ENCODE measurements around the gene PTPN7.
A peak's percentile ranks its signal among the peaks of the same experiment; 100 is the strongest.

Gene PTPN7

DNA sequence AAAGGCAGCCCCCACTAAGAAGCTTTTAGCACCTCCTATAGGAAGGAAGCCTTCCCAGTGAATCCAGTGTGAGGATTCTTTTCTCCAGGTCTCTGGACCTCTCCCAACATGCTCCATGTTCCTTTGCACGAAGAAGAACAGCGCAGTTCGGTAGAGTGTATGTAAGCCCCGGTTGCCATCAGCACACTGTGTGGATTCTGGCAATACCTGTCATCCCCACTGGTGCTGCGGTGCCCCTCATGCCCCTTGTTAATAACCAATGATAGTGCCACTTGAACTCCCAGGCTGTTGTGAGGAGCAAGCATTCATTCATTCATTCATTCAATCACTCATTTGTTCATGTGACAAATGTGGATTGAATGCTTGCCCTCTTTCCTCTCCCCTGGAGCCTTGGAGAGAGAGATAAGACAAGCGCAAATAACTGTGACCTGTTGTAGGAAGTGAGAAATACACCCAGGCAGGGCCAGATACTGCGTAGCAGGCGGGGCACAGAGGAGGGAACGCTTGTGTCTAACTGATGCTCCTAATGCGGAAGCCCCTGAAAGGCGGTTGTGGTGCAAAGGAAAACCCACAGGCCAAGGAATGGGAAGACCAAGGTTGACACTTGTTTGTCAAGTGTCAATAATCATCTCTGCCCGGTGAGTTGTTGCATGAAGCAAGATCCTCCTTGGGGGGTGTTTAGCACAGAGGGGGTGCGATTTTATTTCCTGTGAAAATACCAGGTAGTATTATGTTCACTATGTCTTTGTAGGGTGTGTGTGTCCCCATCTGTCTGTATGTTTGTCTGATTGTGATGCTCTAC is 43.0 kb upstream of the PTPN7 start:
- Histone ChIP-seq H2BK120ac (ENCODE audit: low read depth, low read length) (no peak overlapping the region), H3K79me1 (ENCODE audit: low read length) (no peaks in the 10 kb centered on the region), H3K56ac (ENCODE audit: low read length) (no peak overlapping the region), H3K36me3 (ENCODE audit: control insufficient read depth, insufficient read depth, low read length) (no peaks in the 10 kb centered on the region), H3K18ac (ENCODE audit: low read length) (no peak overlapping the region), H3K9ac (ENCODE audit: low read length) (no peak overlapping the region), H3K4ac (ENCODE audit: low read depth, low read length) (no peak overlapping the region), H3K23ac (ENCODE audit: low read length) (no peak overlapping the region), H3K79me2 (ENCODE audit: control insufficient read depth, insufficient read depth, low read length) (no peaks in the 10 kb centered on the region), H2BK15ac (replicated peaks; ENCODE audit: low read depth) (no peak overlapping the region), H2AK5ac (ENCODE audit: low read length) (no peak overlapping the region), H4K8ac (ENCODE audit: low read depth, low read length) (no peak overlapping the region), H3K4me3 (ENCODE audit: low read length) (no peak overlapping the region), H3K27me3 (ENCODE audit: insufficient read depth, low read length, poor library complexity) (no peaks in the 10 kb centered on the region), H2BK5ac (ENCODE audit: low read length) (no peak overlapping the region), H3K27ac (ENCODE audit: low read depth, low read length) (no peak overlapping the region), H4K5ac (ENCODE audit: low read length) (no peak overlapping the region), H3K4me2 (ENCODE audit: low read length) (no peak overlapping the region), H3K4me1 (ENCODE audit: control insufficient read depth, low read depth, low read length) (no peaks in the 10 kb centered on the region)
- no CpG with 5 or more reads among the region's 13 CpGs for WGBS (ENCODE audit: extremely low coverage, insufficient coverage, low lambda C conversion rate)
- peak; percentile 51 for DNase-seq

DNA sequence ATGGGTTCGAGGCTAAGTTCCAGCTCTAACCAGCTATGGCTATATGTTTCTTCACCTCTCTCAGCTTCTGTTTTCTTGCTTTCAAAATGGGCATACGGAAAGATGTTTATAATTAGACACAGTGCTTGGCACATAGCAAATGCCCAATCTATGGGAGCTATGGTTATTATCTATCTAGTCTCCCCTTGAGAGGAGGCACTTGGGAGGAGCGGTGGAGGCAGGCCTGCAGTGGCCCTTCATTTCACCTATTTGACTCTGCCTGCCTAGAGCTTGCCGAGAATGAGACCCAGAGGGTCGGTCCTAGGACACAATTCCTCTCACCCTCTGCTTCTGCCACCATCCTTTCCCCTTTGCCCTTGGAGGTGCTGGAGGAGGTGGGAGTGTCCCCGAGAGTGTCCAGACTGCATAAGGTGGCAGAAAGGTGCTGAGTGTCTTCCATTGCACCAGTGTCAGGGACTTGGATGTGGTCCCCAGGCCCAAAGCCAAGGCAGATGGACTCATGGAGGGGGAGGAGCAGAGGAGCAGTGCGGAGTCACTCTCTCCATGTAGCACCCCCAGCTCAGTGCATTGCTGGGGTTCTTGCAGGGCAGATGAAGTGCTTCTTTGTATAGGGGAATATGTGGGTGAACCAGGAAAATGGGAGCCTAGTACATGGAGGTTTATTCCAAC is 42.2 kb upstream of the PTPN7 start:
- Histone ChIP-seq H2BK120ac (ENCODE audit: low read depth, low read length) (no peak overlapping the region), H3K4me1 (ENCODE audit: control insufficient read depth, low read depth, low read length) (no peaks in the 10 kb centered on the region), H4K5ac (ENCODE audit: low read length) (no peak overlapping the region), H3K79me2 (ENCODE audit: control insufficient read depth, insufficient read depth, low read length) (no peaks in the 10 kb centered on the region), H2BK5ac (ENCODE audit: low read length) (no peak overlapping the region), H3K56ac (ENCODE audit: low read length) (no peak overlapping the region), H3K36me3 (ENCODE audit: control insufficient read depth, insufficient read depth, low read length) (no peaks in the 10 kb centered on the region), H3K4me3 (ENCODE audit: low read length) (no peak overlapping the region), H3K27ac (ENCODE audit: low read depth, low read length) (no peak overlapping the region), H3K9ac (ENCODE audit: low read length) (no peak overlapping the region), H3K79me1 (ENCODE audit: low read length) (no peaks in the 10 kb centered on the region), H4K8ac (ENCODE audit: low read depth, low read length) (no peak overlapping the region), H2BK15ac (replicated peaks; ENCODE audit: low read depth) (no peak overlapping the region), H3K18ac (ENCODE audit: low read length) (no peak overlapping the region), H3K23ac (ENCODE audit: low read length) (no peak overlapping the region), H2AK5ac (ENCODE audit: low read length) (no peak overlapping the region), H3K27me3 (ENCODE audit: insufficient read depth, low read length, poor library complexity) (no peaks in the 10 kb centered on the region), H3K4me2 (ENCODE audit: low read length) (no peak overlapping the region), H3K4ac (ENCODE audit: low read depth, low read length) (no peak overlapping the region)
- DNase-seq, result no peak
- WGBS (ENCODE audit: extremely low coverage, insufficient coverage, low lambda C conversion rate), result no CpG with 5 or more reads among the region's 7 CpGs

DNA sequence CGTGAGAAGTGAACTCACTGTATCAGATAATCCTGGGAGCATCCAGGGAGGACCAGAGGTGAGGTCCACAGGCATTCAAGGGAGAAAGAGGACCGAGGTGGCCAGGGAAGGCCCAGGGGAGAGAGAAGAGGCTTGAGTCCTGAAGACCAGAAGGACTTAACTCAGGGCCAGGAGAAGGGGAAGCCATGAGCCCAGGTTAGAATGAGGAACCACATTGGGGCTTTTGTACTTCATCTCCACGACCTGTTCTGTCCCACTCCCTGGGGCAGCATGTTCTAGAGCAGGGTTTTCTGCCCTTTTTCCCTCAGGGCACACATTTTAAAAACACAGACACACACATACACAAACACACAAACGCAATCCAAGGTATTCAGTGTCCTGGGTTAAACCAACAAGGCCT is 41.6 kb upstream of the PTPN7 start:
- no peak overlapping the region for H3K23ac ChIP-seq (ENCODE audit: low read length)
- no peak overlapping the region for H3K9ac ChIP-seq (ENCODE audit: low read length)
- H3K36me3 ChIP-seq (ENCODE audit: control insufficient read depth, insufficient read depth, low read length), result no peaks in the 10 kb centered on the region
- H3K4me3 ChIP-seq (ENCODE audit: low read length), result no peak overlapping the region
- H3K18ac ChIP-seq (ENCODE audit: low read length), result no peak overlapping the region
- no peaks in the 10 kb centered on the region for H3K27me3 ChIP-seq (ENCODE audit: insufficient read depth, low read length, poor library complexity)
- no peak overlapping the region for H2AK5ac ChIP-seq (ENCODE audit: low read length)
- H3K56ac ChIP-seq (ENCODE audit: low read length), result no peak overlapping the region
- no peak overlapping the region for H3K4ac ChIP-seq (ENCODE audit: low read depth, low read length)
- DNase-seq, result no peak
- no peaks in the 10 kb centered on the region for H3K79me1 ChIP-seq (ENCODE audit: low read length)
- H2BK120ac ChIP-seq (ENCODE audit: low read depth, low read length), result no peak overlapping the region
- H2BK15ac ChIP-seq (replicated peaks; ENCODE audit: low read depth), result no peak overlapping the region
- H3K79me2 ChIP-seq (ENCODE audit: control insufficient read depth, insufficient read depth, low read length), result no peaks in the 10 kb centered on the region
- no peak overlapping the region for H2BK5ac ChIP-seq (ENCODE audit: low read length)
- no peak overlapping the region for H3K4me2 ChIP-seq (ENCODE audit: low read length)
- no CpG with 5 or more reads among the region's 4 CpGs for WGBS (ENCODE audit: extremely low coverage, insufficient coverage, low lambda C conversion rate)
- no peak overlapping the region for H4K8ac ChIP-seq (ENCODE audit: low read depth, low read length)
- no peak overlapping the region for H4K5ac ChIP-seq (ENCODE audit: low read length)
- no peak overlapping the region for H3K27ac ChIP-seq (ENCODE audit: low read depth, low read length)
- no peaks in the 10 kb centered on the region for H3K4me1 ChIP-seq (ENCODE audit: control insufficient read depth, low read depth, low read length)

DNA sequence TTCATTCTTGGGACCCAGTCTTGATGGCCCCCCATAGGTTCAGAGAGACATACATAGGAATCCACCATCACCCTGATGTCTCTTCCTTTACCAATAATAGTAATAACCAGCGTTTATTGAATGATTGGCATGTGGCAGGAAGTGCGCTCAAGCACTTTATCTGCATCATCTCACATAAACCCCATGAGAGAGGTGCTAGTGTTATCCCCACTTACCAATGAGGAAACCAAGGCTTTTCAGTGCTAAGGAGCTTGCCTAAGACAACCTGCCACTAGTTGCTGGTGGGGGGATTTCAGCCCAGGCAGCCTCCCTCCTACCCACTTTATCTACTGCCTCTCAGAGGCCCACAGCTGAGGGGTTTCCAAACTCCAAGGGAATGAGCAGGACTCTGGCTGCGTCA is 40.9 kb upstream of the PTPN7 start:
- no peak overlapping the region for H3K9ac ChIP-seq (ENCODE audit: low read length)
- H2BK5ac ChIP-seq (ENCODE audit: low read length), result no peak overlapping the region
- H3K27me3 ChIP-seq (ENCODE audit: insufficient read depth, low read length, poor library complexity), result no peaks in the 10 kb centered on the region
- H3K79me1 ChIP-seq (ENCODE audit: low read length), result no peaks in the 10 kb centered on the region
- H3K23ac ChIP-seq (ENCODE audit: low read length), result no peak overlapping the region
- H3K4me2 ChIP-seq (ENCODE audit: low read length), result no peak overlapping the region
- DNase-seq, result no peak
- H3K4me3 ChIP-seq (ENCODE audit: low read length), result no peak overlapping the region
- no peaks in the 10 kb centered on the region for H3K4me1 ChIP-seq (ENCODE audit: control insufficient read depth, low read depth, low read length)
- no peak overlapping the region for H4K5ac ChIP-seq (ENCODE audit: low read length)
- H4K8ac ChIP-seq (ENCODE audit: low read depth, low read length), result no peak overlapping the region
- no peak overlapping the region for H3K18ac ChIP-seq (ENCODE audit: low read length)
- H2BK15ac ChIP-seq (replicated peaks; ENCODE audit: low read depth), result no peak overlapping the region
- no peaks in the 10 kb centered on the region for H3K79me2 ChIP-seq (ENCODE audit: control insufficient read depth, insufficient read depth, low read length)
- H3K4ac ChIP-seq (ENCODE audit: low read depth, low read length), result no peak overlapping the region
- H3K36me3 ChIP-seq (ENCODE audit: control insufficient read depth, insufficient read depth, low read length), result no peaks in the 10 kb centered on the region
- no CpG with 5 or more reads among the region's 3 CpGs for WGBS (ENCODE audit: extremely low coverage, insufficient coverage, low lambda C conversion rate)
- H2AK5ac ChIP-seq (ENCODE audit: low read length), result no peak overlapping the region
- H3K56ac ChIP-seq (ENCODE audit: low read length), result no peak overlapping the region
- H2BK120ac ChIP-seq (ENCODE audit: low read depth, low read length), result no peak overlapping the region
- no peak overlapping the region for H3K27ac ChIP-seq (ENCODE audit: low read depth, low read length)

DNA sequence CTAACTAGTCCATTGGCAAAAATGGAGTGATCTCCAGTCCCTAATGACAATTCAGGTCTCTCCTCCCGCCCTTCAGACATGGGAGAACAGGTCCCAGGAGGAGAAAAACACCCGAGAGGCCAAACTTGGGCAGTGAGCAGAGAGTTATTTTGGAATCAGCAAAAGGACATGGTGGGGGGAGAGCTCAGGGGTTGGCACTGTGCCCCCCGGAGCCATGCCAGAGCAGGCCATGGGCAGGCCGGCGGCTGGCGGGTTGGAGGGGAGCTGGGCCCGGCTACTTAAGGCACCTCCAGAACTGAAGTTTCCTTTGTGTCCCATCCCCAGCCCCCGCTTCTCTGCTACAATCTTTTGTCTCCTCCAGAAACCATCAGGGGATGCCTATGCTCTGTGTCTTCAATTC is 40.3 kb upstream of the PTPN7 start:
- Histone ChIP-seq H2AK5ac (ENCODE audit: low read length) (no peak overlapping the region), H3K4me3 (ENCODE audit: low read length) (no peak overlapping the region), H4K5ac (ENCODE audit: low read length) (no peak overlapping the region), H2BK15ac (replicated peaks; ENCODE audit: low read depth) (no peak overlapping the region), H3K27me3 (ENCODE audit: insufficient read depth, low read length, poor library complexity) (no peaks in the 10 kb centered on the region), H3K56ac (ENCODE audit: low read length) (no peak overlapping the region), H3K4ac (ENCODE audit: low read depth, low read length) (no peak overlapping the region), H3K79me1 (ENCODE audit: low read length) (no peaks in the 10 kb centered on the region), H3K4me1 (ENCODE audit: control insufficient read depth, low read depth, low read length) (no peaks in the 10 kb centered on the region), H3K36me3 (ENCODE audit: control insufficient read depth, insufficient read depth, low read length) (no peaks in the 10 kb centered on the region), H3K27ac (ENCODE audit: low read depth, low read length) (no peak overlapping the region), H3K4me2 (ENCODE audit: low read length) (no peak overlapping the region), H2BK120ac (ENCODE audit: low read depth, low read length) (no peak overlapping the region), H3K79me2 (ENCODE audit: control insufficient read depth, insufficient read depth, low read length) (no peaks in the 10 kb centered on the region), H2BK5ac (ENCODE audit: low read length) (no peak overlapping the region), H4K8ac (ENCODE audit: low read depth, low read length) (no peak overlapping the region), H3K18ac (ENCODE audit: low read length) (no peak overlapping the region), H3K9ac (ENCODE audit: low read length) (no peak overlapping the region), H3K23ac (ENCODE audit: low read length) (no peak overlapping the region)
- no CpG with 5 or more reads among the region's 8 CpGs for WGBS (ENCODE audit: extremely low coverage, insufficient coverage, low lambda C conversion rate)
- no peak for DNase-seq
